PC-9 (cell line): ENCODE data around the gene UNC119B.

Experiments
- EZH2 ChIP-seq: fragments of 200-600 bp; sonication (generic); IDR thresholded peaks from 2 replicates; pipeline ENCODE4 v1.8.0; 2017; ENCODE audit warnings: antibody characterized with exemption, low read depth
- TF ChIP-seq, protein P1 (sequence below): fragments of 200-600 bp; sonication (generic); conservative IDR thresholded peaks from 2 replicates; pipeline ENCODE4 v1.6.1; 2017; ENCODE audit warnings: mixed run types, antibody characterized with exemption, mild to moderate bottlenecking, moderate library complexity

DNA sequence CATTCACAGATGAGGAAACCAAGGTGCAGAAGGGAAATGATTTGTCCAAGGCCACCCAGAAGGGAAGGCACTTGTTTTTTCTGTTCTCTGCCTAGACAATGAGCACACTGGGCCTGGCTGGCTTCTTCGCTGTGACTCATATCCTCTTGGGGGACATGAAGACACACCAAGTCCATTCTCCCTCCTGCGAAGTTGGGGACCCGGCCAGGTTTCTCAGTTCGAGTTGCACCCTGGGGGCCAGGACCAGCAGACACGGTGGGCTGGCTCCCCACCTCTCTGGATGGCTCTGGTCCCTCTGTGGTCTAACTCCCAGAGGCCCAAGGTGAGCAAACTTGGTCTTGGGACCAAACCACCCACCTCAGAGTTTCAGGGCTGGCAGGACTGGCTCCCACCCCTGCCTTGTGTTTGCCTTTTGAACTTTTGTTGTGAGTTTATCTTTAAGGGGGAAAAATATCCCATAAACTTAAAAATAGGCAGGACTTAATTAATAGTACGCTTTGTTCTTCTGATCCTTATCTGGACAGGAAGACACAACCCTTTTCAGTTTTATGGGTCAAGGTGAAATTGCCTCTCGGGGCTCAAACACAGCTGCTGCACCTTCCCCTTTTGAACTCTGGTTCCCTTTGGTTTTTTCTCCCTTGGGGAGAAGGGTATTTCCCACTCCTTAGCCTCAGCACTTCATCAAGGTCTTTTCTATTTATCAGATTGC lies 32.3 kb upstream of the UNC119B start:
- TF ChIP-seq, protein P1, sequence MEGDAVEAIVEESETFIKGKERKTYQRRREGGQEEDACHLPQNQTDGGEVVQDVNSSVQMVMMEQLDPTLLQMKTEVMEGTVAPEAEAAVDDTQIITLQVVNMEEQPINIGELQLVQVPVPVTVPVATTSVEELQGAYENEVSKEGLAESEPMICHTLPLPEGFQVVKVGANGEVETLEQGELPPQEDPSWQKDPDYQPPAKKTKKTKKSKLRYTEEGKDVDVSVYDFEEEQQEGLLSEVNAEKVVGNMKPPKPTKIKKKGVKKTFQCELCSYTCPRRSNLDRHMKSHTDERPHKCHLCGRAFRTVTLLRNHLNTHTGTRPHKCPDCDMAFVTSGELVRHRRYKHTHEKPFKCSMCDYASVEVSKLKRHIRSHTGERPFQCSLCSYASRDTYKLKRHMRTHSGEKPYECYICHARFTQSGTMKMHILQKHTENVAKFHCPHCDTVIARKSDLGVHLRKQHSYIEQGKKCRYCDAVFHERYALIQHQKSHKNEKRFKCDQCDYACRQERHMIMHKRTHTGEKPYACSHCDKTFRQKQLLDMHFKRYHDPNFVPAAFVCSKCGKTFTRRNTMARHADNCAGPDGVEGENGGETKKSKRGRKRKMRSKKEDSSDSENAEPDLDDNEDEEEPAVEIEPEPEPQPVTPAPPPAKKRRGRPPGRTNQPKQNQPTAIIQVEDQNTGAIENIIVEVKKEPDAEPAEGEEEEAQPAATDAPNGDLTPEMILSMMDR, result no peak
- no peak for TF ChIP-seq EZH2
